Activated CD4-positive, alpha-beta T cell treated with anti-CD3 and anti-CD28 coated beads, Interleukin-2, amount 10 ng/mL, durations not matched to agents 7 days and 5 days (primary cell): ENCODE measurements around the gene RALGAPA2. TPM values are rescaled to one million over a fixed set of nuclear protein-coding genes. Genes with fewer than 3 reads are reported as not detected.
A peak's percentile ranks its signal among the peaks of the same experiment; 100 is the strongest.

Source experiments
- CTCF ChIA-PET: fragments of 350-600 bp; sonication (Branson Sonifier 250); formaldehyde crosslinking; loops from one replicate; lab custom pipeline; 2021; ENCODE audit warnings: antibody characterized with exemption; lab: Charles Lee
- POLR2A ChIA-PET: fragments of 350-600 bp; sonication (Branson Sonifier 250); formaldehyde crosslinking; loops from one replicate; lab custom pipeline; 2021; ENCODE audit warnings: antibody characterized with exemption; lab: Charles Lee
- DNase-seq: peaks from one replicate; pipeline ENCODE4 v3.0.0-alpha.2; 2020
- H3K27ac Mint-ChIP-seq: one replicate; pipeline ENCODE4 v1.8.0; 2021; ENCODE audit warnings: mild to moderate bottlenecking, moderate library complexity, mixed read lengths
- H3K27me3 Mint-ChIP-seq: one replicate; pipeline ENCODE4 v1.8.0; 2021; ENCODE audit warnings: mixed read lengths
- H3K36me3 Mint-ChIP-seq: one replicate; pipeline ENCODE4 v1.8.0; 2021; ENCODE audit warnings: low read depth, mixed read lengths
- H3K4me1 Mint-ChIP-seq: one replicate; pipeline ENCODE4 v1.8.0; 2021; ENCODE audit warnings: mixed read lengths
- H3K4me3 Mint-ChIP-seq: one replicate; pipeline ENCODE4 v1.8.0; 2021; ENCODE audit warnings: mild to moderate bottlenecking, moderate library complexity, mixed read lengths
- H3K9me3 Mint-ChIP-seq: one replicate; pipeline ENCODE4 v1.8.0; 2021; ENCODE audit warnings: mixed read lengths
- total RNA-seq, 2 experiments: library from RNA; stranded (reverse); gene quantifications; one replicate each; pipeline ENCODE4 v1.2.3, GENCODE V29; 2021

Gene RALGAPA2
- 10 to 100 TPM; 26.4 to 31.7 TPM for total RNA-seq

- H3K27me3 Mint-ChIP-seq = peaks cover 3% of the 10 kb centered on the region
- H3K36me3 Mint-ChIP-seq = peaks cover 7% of the 10 kb centered on the region
- CTCF ChIA-PET = interaction anchor here (0.5 kb wide), 1 partner anchor 827 kb away, joined by 7 read pairs; no protein-coding TSS in a partner anchor
- H3K27ac Mint-ChIP-seq = peak within 1 kb of the TSS; percentile 94
- H3K4me3 Mint-ChIP-seq = peak within 1 kb of the TSS; percentile 89
- DNase-seq = peak; percentile 94
- peaks cover 29% of the 10 kb centered on the region for H3K4me1 Mint-ChIP-seq
- POLR2A ChIA-PET = no interaction called here
- H3K9me3 Mint-ChIP-seq = no peaks in the 10 kb centered on the region
Measured at GRCh38 chr20:20712474-20713243, at the start of gene RALGAPA2. RALGAPA2 (minus strand) TSS chr20:20712644; CDS start chr20:20712480, 164 bp downstream.

- ChIA-PET POLR2A (no interaction called here), CTCF (no interaction called here)
- H3K27ac Mint-ChIP-seq = no peak overlapping the region
- no peaks in the 10 kb centered on the region for H3K9me3 Mint-ChIP-seq
- DNase-seq = no peak
- peaks cover 17% of the 10 kb centered on the region for H3K27me3 Mint-ChIP-seq
- H3K4me1 Mint-ChIP-seq = no peaks in the 10 kb centered on the region
- no peaks in the 10 kb centered on the region for H3K36me3 Mint-ChIP-seq
- no peak overlapping the region for H3K4me3 Mint-ChIP-seq
Measured at GRCh38 chr20:20761301-20761700, 48.9 kb upstream of the RALGAPA2 start.

- Mint-ChIP-seq H3K36me3 (no peaks in the 10 kb centered on the region), H3K4me1 (no peaks in the 10 kb centered on the region), H3K27me3 (peaks cover 13% of the 10 kb centered on the region), H3K4me3 (no peak overlapping the region), H3K27ac (no peak overlapping the region), H3K9me3 (no peaks in the 10 kb centered on the region)
- CTCF ChIA-PET = interaction anchor here (0.6 kb wide), 1 partner anchor 276 kb away, joined by 3 read pairs; no protein-coding TSS in a partner anchor
- POLR2A ChIA-PET = no interaction called here
- no peak for DNase-seq
Measured at GRCh38 chr20:20759132-20759531, 46.7 kb upstream of the RALGAPA2 start.

- Mint-ChIP-seq H3K4me3 (no peak overlapping the region), H3K27ac (no peak overlapping the region), H3K4me1 (no peaks in the 10 kb centered on the region), H3K36me3 (no peaks in the 10 kb centered on the region), H3K27me3 (peaks cover 13% of the 10 kb centered on the region), H3K9me3 (no peaks in the 10 kb centered on the region)
- ChIA-PET CTCF (no interaction called here), POLR2A (no interaction called here)
- no peak for DNase-seq
Measured at GRCh38 chr20:20755674-20756319, 43.4 kb upstream of the RALGAPA2 start.

- Mint-ChIP-seq H3K9me3 (no peaks in the 10 kb centered on the region), H3K4me1 (no peaks in the 10 kb centered on the region), H3K27ac (no peak overlapping the region), H3K27me3 (peaks cover 10% of the 10 kb centered on the region), H3K36me3 (no peaks in the 10 kb centered on the region), H3K4me3 (no peak overlapping the region)
- no peak for DNase-seq
- ChIA-PET CTCF (no interaction called here), POLR2A (no interaction called here)
Measured at GRCh38 chr20:20755231-20755630, 42.8 kb upstream of the RALGAPA2 start.

GRCh38 chr20:20754714-20755113 is 42.3 kb upstream of the RALGAPA2 start:
- Mint-ChIP-seq H3K27ac (no peak overlapping the region), H3K4me3 (no peak overlapping the region), H3K27me3 (peaks cover 8% of the 10 kb centered on the region), H3K36me3 (no peaks in the 10 kb centered on the region), H3K9me3 (no peaks in the 10 kb centered on the region), H3K4me1 (no peaks in the 10 kb centered on the region)
- CTCF ChIA-PET = no interaction called here
- no peak for DNase-seq
- POLR2A ChIA-PET = no interaction called here

GRCh38 chr20:20752712-20753111 is 40.3 kb upstream of the RALGAPA2 start:
- CTCF ChIA-PET = no interaction called here
- no peak for DNase-seq
- Mint-ChIP-seq H3K36me3 (no peaks in the 10 kb centered on the region), H3K9me3 (peaks cover 6% of the 10 kb centered on the region), H3K27ac (no peak overlapping the region), H3K4me3 (no peak overlapping the region), H3K4me1 (no peaks in the 10 kb centered on the region), H3K27me3 (peaks cover 5% of the 10 kb centered on the region)
- POLR2A ChIA-PET = no interaction called here

- Mint-ChIP-seq H3K4me1 (no peaks in the 10 kb centered on the region), H3K4me3 (no peak overlapping the region), H3K36me3 (no peaks in the 10 kb centered on the region), H3K27me3 (peaks cover 14% of the 10 kb centered on the region), H3K27ac (no peak overlapping the region), H3K9me3 (peaks cover 6% of the 10 kb centered on the region)
- DNase-seq = no peak
- POLR2A ChIA-PET = no interaction called here
- CTCF ChIA-PET = no interaction called here
Measured at GRCh38 chr20:20747298-20747697, 34.9 kb upstream of the RALGAPA2 start.

- ChIA-PET POLR2A (no interaction called here), CTCF (no interaction called here)
- Mint-ChIP-seq H3K4me1 (no peaks in the 10 kb centered on the region), H3K27ac (no peak overlapping the region), H3K27me3 (peaks cover 11% of the 10 kb centered on the region), H3K9me3 (peaks cover 6% of the 10 kb centered on the region), H3K4me3 (no peak overlapping the region), H3K36me3 (no peaks in the 10 kb centered on the region)
- no peak for DNase-seq
Measured at GRCh38 chr20:20744170-20744725, 31.8 kb upstream of the RALGAPA2 start.

- no peaks in the 10 kb centered on the region for H3K4me1 Mint-ChIP-seq
- peaks cover 14% of the 10 kb centered on the region for H3K27me3 Mint-ChIP-seq
- no peak overlapping the region for H3K27ac Mint-ChIP-seq
- H3K4me3 Mint-ChIP-seq = no peak overlapping the region
- H3K36me3 Mint-ChIP-seq = no peaks in the 10 kb centered on the region
- CTCF ChIA-PET = no interaction called here
- H3K9me3 Mint-ChIP-seq = peaks cover 1% of the 10 kb centered on the region
- POLR2A ChIA-PET = no interaction called here
- DNase-seq = no peak
Measured at GRCh38 chr20:20743511-20744169, 31.2 kb upstream of the RALGAPA2 start.

- Mint-ChIP-seq H3K27ac (no peak overlapping the region), H3K9me3 (no peaks in the 10 kb centered on the region), H3K27me3 (peaks cover 14% of the 10 kb centered on the region), H3K4me3 (no peak overlapping the region), H3K36me3 (no peaks in the 10 kb centered on the region), H3K4me1 (no peaks in the 10 kb centered on the region)
- ChIA-PET POLR2A (no interaction called here), CTCF (interaction anchor here (0.6 kb wide), 1 partner anchor 117 kb away, joined by 4 read pairs; no protein-coding TSS in a partner anchor)
- no peak for DNase-seq
Measured at GRCh38 chr20:20741087-20742045, 28.9 kb upstream of the RALGAPA2 start.

GRCh38 chr20:20740541-20740940 is 28.1 kb upstream of the RALGAPA2 start:
- Mint-ChIP-seq H3K9me3 (no peaks in the 10 kb centered on the region), H3K36me3 (no peaks in the 10 kb centered on the region), H3K4me1 (no peaks in the 10 kb centered on the region), H3K27ac (no peak overlapping the region), H3K27me3 (peaks cover 14% of the 10 kb centered on the region), H3K4me3 (no peak overlapping the region)
- CTCF ChIA-PET = interaction anchor here (0.6 kb wide), 1 partner anchor 117 kb away, joined by 4 read pairs; no protein-coding TSS in a partner anchor
- DNase-seq = no peak
- POLR2A ChIA-PET = no interaction called here
